NCI-H748 treated with DMSO at 0.1 percent for 48 hours (cell line): ENCODE results near the gene FITM2.
"Not testable (repeated sequence)": the region's sequence is repeated elsewhere in the genome, so short reads cannot be mapped to it uniquely, and the experiment has no call there.

Experiments
- DNase-seq: peaks from one replicate; lab custom pipeline; 2025; lab: John Stamatoyannopoulos, UW

The FITM2 gene, protein sequence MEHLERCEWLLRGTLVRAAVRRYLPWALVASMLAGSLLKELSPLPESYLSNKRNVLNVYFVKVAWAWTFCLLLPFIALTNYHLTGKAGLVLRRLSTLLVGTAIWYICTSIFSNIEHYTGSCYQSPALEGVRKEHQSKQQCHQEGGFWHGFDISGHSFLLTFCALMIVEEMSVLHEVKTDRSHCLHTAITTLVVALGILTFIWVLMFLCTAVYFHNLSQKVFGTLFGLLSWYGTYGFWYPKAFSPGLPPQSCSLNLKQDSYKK

DNA sequence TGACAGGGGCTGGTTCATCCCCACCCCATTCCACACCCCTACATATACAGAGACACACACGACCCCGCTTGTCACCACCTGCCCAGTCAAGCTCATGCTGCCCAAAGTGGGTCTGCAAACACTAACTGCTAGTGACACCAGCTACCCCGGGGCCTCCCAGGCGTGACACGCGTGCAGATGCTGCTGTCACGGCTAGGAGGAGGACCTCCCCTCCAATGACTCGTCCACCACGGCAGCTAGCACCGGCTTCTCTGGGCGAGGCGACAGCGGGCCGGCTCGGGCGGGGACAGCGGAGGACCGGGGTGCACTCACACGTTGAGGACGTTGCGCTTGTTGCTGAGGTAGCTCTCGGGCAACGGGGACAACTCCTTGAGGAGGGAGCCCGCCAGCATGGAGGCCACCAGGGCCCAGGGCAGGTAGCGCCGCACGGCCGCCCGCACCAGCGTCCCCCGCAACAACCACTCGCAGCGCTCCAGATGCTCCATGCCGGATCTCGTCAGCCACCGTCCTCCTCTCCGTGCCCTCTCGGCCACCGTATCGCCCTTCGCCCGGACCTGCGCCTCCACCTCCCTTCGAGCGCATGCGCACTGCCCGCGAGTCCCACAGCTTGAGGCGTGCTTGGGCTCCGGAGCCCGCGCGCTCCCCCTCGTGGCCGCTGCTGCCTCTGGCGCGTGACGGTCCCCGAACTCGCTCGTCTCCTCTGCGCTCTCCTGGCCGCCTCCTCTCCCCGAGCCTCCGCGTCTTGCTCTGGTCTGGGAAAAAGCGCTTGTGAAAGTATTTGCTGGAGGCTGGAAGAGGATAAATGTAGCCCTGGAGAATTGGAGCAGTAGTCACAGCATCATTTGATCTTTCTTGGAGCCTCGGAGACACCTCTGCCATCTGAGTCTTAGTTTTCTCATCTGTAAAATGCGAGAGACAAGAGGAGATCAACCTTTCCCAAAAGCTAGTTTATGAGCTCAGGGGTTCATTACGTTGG is at the start of gene FITM2:
TSS of gene FITM2 (minus strand) at position 539 of the 976 bp plus-strand sequence. CDS start at position 485, 54 bp downstream.
- peak; percentile 79 for DNase-seq

GRCh38 chr20:44360221-44360620 is 49.2 kb upstream of the FITM2 start:
- no peak for DNase-seq

DNA sequence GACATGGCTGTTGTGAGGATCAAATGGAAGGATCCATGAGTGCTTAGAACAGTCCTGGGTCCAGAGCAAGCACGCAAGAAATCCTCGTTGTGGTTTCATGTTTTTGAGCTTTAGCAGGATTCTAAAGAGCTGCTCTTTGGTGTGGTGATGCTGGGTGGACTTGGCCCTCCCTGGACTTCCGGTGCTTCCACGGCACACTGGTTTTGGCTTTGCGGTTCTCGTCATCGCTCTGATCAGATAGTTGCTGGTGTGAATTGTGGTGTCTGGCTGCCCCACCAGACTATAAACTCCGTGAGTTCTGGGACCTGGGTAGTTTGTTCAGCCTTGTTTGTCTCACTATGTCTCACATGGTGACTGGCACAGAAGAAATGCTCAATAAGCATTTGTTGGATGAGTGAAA is 47.8 kb upstream of the FITM2 start:
- DNase-seq: no peak

- no peak for DNase-seq
These were observed 46.6 kb upstream of the FITM2 start for GRCh38 chr20:44357555-44358125.

- DNase-seq: no peak
These were observed 46.0 kb upstream of the FITM2 start for GRCh38 chr20:44357020-44357419.

- DNase-seq: no peak
These were observed 45.3 kb upstream of the FITM2 start for GRCh38 chr20:44356353-44356723.

DNA sequence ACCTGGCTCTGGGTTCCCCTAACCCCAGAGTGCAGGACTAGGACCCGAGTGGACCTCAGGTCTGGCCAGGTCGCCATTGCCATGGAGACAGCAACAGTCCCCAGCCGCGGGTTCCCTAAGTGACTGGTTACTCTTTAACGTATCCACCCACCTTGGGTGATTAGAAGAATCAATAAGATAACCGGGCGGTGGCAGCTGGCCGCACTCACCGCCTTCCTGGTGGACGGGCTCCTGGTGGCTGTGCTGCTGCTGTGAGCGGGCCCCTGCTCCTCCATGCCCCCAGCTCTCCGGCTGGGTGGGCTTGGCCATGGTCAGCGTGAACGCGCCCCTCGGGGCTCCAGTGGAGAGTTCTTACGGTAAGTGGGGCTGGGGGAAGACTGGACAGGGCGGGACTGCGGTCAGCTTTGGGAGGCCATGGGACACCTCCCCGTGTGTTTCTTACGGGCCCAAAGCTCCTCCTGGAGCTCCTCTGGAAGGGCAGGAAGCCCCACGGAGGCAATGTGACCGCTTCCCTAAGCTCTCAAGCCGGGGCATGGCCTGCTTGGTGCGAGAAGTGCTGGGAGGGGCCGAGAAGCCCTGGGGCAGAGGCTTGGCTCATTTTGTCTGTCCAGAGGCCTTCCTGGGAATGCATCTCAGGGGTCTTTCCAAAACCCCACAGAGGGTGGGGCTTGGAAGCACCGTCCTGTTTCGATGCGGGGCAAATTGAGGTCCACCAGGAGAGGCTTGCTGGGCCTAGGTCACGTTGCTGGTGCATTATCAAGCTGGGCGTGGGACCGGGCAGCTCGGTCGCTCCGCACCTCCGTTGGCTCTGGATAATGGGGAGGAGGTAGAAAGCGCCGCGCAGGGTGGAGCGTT is 44.7 kb upstream of the FITM2 start, which contains the start of gene HNF4A:
TSS of gene HNF4A (plus strand) at position 202 of the 855 bp plus-strand sequence. CDS start at position 308, 106 bp downstream.
- no peak for DNase-seq

DNA sequence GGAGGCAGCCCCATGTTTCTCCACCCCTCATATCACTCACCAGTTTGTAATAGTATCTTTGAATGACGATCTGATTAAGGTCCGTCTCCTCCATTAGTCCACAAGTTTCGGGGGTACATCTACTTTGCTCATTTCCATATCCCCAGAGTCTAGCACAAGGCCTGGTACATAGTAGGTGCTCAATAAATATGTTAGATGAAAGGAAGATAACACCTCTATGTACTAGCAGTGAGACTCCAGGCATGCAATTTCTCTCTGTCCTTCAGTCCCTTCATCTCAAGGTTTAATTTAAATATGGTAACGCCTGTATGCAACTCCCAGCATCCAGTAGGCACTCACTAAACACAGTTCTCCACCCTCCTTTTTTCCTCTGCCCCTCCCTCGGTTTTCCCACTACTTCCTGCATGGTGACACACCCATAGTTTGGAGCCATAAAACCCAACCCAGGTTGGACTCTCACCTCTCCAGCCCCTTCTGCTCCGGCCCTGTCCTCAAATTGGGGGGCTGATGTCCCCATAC is 44.0 kb upstream of the FITM2 start:
- DNase-seq: no peak

DNA sequence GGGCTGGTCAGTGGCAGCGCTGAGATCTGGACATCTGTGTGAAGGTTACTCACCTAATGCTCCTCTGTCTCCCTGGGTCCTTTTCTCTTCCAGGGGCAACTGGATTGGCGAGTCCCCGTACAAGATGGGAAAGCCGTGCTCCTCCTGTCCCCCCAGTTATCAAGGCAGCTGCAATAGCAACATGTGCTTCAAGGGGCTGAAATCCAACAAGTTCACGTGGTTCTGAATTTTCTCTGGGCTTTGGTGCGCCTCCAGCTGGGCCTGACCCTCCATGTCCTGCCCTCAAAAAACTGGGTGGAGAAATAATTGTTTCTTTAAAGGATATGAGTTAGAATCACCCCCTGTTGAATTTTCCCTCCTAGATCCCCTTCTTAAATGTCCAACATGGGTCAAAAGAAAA is 39.6 kb upstream of the FITM2 start:
- DNase-seq: no peak

DNA sequence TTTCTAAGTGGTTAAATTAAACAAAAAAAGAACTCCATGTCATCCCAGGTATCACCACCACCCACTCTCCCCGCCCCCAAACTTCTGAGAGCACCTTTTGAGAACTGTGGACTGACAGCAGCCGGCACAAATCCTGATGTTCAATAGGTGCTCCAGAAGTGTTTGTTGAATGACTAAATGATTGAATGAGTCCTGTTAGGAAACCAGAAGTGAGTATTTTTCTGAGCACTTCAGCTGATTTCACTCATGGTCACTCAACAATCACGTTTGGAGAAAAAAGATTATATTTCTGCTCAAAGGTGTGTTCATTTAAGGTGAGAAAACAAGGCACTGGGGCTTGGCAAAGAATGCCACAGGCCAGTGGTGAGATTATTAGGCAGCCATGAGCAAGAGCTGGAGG is 38.3 kb upstream of the FITM2 start:
- DNase-seq: no peak

DNA sequence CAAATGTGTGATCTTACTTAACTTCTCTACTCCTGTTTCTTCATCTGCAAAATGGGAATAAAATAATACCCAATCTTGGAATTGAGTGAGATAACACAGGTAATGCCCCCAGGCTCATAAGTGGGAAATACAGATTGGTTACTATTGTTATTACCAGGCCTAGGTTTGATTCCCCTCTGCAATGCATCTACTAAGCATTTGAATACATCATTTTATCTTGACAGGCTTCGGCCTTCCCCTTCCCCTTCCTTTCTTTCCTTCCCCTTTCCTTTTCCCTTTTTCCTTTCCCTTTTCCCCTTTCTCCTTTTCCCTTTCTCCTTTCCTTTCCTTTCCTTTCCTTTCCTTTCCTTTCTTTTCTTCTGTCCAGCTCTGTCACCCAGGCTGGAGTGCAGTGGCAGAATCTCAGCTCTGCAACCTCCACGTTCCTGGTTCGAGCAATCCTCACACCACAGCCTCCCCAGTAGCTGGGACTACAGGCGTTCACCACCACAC is 37.2 kb upstream of the FITM2 start:
- no peak for DNase-seq

- DNase-seq: not testable (repeated sequence)
These were observed 34.9 kb upstream of the FITM2 start for GRCh38 chr20:44345941-44346340.

GRCh38 chr20:44345147-44345546 is 34.1 kb upstream of the FITM2 start:
- no peak for DNase-seq

DNA sequence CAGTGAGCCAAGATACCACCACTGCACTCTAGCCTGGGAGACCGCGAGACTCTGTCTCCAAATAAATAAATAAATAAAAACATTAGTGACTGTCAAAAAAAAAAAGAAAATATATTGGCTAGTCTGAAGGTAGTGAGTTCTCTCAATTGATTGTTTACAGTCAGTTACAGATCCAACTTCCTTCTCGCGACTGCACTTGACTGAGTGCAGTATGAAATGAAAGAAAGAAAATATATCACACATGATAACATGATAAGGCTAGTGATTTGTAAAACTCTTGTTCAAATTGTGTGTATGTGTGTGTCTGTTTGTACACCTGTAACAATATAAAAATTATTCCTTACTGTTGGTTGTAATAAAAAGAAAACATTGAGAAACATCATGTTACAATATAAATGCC is 33.7 kb upstream of the FITM2 start:
- no peak for DNase-seq

GRCh38 chr20:44343162-44343675 is 32.2 kb upstream of the FITM2 start:
- DNase-seq: no peak

- no peak for DNase-seq
These were observed 31.2 kb upstream of the FITM2 start for GRCh38 chr20:44342248-44342647.

DNA sequence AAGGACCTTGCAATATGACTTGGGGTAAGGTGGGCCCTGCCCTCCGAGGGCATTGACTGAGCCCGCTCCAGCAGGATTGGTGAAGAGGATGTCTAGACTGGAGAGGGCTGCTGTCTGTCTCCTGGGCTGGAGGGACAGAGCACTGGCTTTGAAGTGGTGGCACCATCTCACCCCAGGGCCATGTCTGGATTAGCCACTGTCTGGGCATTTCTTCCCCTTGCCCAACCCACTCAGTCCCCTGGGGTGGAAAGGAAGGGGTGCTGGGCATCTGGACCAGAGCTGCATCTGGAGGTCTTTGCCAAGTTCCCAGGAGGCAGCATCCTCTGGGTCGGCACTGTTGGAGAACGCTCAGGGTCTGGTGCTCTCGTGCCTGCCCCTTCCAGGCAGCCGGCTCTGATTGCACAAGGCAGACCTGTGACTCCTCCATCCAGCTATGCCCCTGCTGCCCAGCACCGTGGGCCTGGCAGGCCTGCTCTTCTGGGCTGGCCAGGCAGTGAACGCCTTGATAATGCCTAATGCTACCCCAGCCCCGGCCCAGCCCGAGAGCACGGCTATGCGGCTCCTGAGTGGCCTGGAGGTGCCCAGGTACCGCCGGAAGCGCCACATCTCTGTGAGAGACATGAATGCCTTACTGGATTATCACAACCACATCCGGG is 25.9 kb upstream of the FITM2 start, which contains the start of gene R3HDML:
TSS of gene R3HDML (plus strand) at position 319 of the 656 bp plus-strand sequence. CDS start at position 434, 115 bp downstream.
- no peak for DNase-seq

GRCh38 chr20:44336086-44336485 is 25.1 kb upstream of the FITM2 start:
- no peak for DNase-seq

DNA sequence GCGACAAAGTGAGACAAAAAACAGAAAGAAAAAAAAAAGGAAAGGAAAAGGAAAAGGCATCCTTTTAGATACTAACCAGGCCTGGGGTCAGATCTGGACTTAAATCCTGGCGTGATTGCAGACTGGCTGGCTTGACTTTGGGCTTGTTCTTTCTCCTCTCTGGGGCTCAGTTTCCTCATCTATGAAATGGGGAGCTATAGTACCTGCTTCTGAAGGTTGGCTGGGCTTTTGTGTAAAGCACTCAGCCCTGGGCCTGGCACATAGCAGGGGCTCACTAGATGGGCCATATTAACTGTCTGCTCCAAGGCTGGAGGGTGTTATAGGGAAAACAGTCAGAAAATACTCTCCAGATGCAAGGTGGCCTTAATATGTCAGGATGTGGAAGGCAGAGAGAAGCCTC is 24.7 kb upstream of the FITM2 start:
- DNase-seq: no peak

GRCh38 chr20:44334709-44335108 is 23.7 kb upstream of the FITM2 start:
- DNase-seq: no peak
